ENCODE measurements around the gene RAB11A. TPM values are rescaled to one million over a fixed set of nuclear protein-coding genes. Genes with fewer than 3 reads are reported as not detected.

Gene RAB11A
- total RNA-seq, 1 donor from 2014 or later = 703 TPM

DNA sequence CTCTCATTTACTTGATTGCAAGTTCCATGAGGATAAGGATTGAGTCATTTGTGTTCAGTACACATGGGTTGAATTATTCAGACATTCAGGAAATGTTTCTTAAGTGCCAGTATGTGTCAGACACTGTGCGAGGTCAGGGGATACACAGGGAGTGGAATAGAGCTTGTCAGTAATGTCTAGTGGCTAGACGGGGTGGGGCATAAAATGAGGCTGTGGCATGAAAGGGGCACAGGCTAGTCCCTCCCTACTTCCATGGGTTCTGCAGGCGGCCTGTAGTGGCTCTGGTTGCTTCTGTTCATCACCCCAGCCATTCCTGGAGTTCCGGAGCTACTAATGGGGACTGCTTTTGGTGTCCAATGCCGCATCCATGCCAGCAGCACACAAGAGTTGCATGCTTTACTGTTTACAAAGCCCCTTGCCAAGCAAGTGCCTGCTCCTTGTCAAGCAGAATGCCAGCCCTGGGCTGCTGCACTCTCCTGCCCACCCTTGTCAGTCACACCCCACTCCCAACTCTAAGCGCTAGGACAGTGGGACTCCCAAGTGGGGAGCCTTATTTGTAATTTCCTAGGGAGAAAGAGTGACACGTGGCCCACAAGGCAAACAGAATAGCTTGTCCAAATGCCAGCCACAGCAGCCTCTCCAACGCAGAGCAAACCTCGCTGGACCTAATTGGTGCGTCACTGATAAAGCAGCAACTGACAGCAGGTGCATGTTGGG is 70.8 kb downstream of the RAB11A start:
- DNase-seq (ENCODE audit: low read depth) = peak; percentile 99

DNA sequence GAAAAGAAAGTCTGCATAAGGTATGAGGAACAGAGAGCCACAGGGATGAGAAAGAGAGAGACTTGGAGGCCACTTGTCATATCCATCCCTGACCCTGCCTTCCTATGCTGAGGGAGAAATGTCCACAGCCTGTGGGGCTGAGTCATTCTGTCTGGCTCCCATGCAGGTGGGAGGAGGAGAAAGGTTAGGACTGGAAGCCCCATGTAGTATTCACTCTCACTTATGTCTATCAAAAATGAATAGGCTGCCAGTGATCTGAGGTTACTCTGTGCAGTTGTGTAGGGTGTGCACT is 71.3 kb downstream of the RAB11A start:
- peak; percentile 59 for DNase-seq (ENCODE audit: low read depth)

Other genes starting within 250 kb of the RAB11A start
- 4.5 and 14.9 TPM in 2 replicates for gene SLC24A1, start 247.6 kb upstream of the RAB11A start, total RNA-seq
- gene DENND4A, start 77.2 kb upstream of the RAB11A start, total RNA-seq = 9.7 and 33.0 TPM in 2 replicates